HG02763 (cell line): ENCODE measurements around the gene CACNA2D3.

Experiments
- ATAC-seq: cut with Tn5 transposase; IDR thresholded peaks from one replicate; pipeline ENCODE4 v1.9.1; 2021; ENCODE audit warnings: mild to moderate bottlenecking, moderate library complexity; ENCODE audit not compliant: unreplicated experiment

Gene CACNA2D3

DNA sequence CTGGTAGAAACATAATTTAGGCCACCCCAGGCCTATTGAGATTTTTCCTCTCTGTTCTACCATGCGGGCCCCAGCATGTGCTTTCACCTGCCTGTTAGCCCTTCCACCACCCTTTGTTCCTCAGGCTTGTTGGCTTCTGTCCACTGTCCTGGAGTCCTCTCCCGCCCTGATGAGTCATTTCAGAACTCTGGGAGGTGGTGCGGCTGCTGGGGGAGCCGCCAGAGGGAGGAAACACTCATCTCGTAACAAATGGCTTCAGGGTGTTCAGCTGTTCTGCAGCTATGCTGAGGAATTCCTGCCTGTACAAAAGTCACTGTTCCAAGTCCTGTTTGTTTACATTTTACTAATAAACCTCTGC lies 769.2 kb downstream of the CACNA2D3 start:
- ATAC-seq, result no peak

DNA sequence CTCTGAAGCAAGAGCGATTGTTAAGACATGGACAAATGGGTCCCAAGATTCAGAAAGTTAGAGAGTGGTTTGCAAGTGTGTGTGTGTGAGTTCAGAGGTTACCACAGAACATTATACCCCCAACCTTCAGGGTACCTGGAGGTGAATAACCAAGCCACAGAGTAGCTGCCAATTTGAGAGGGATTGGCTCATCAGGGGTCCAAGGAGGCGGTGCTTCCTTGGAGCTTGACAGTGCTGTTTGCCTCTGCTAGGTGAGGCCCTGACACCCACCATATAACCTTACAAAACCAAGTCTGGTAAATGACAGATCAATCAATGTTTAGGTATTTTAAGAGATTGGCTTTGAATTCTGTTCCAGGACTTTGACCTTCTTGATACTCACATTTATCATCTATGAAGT lies 769.8 kb downstream of the CACNA2D3 start:
- no peak for ATAC-seq

DNA sequence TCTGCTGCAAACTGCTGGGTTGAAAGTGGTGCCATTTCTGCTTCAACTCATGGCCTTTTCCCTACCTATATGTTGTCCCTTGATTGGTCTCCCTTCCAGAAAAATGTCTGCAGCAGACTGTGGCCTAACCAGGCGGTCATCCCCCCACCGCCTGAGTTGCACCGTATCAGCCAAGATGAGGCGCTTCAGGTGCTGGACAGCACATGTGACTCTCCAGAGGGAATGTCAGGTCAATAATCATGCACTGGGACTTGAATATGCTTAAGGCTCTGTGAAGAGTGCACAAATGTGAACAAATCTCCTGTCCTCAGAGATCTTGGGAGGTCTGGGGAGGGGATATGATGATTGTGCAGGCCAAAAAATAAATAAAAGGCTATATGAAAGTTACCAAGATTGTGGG lies 773.3 kb downstream of the CACNA2D3 start:
- no peak for ATAC-seq

DNA sequence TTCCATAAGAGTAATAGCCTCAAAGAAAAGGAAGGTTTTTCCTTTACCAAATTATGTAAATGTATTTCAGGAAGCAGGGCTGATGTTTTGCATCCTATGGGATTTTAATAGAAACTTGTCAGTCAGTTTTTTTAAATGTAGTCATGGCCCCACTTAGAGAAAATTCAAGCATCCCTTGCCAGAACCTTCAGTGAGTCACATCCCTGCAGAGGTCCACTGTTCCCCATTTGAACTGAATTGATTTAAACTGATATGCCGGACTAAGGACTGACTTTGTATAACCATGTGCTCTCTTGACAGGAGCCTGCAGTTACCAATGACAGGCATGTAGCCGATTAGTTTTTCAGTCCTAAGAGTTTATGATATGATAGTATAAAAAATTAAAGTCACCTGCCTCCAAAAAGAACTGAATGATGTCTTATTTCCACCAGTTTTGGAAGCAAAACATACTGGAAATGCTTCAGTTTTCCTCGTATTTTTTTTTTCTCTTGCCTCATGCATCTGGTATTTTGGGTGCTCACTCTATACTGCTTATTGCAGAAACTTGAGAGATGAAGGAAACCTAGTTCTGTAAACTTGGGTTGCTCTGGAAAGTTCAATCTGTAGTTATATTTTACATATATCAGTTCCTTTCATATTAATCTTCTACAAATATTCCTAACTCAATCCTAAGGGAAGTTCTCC lies 774.8 kb downstream of the CACNA2D3 start:
- no peak for ATAC-seq

DNA sequence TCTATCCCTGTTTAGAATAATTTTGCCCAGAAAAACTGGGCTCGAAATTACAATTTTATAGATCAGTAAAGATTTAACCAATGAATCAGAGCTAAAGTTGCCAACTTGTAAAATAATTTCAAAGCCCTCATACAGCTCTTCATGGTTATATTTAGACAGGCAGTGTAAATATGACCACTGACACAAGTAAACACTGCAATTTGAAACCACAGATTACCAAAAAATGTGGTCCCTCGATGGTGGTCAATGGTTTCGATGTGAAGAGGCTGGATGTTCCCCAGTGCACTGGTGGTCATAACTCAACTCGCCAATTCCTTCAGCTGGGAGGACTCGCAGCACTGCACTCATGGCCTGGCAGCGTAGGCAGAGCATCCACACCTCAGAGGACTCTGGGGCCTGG lies 776.9 kb downstream of the CACNA2D3 start:
- no peak for ATAC-seq

DNA sequence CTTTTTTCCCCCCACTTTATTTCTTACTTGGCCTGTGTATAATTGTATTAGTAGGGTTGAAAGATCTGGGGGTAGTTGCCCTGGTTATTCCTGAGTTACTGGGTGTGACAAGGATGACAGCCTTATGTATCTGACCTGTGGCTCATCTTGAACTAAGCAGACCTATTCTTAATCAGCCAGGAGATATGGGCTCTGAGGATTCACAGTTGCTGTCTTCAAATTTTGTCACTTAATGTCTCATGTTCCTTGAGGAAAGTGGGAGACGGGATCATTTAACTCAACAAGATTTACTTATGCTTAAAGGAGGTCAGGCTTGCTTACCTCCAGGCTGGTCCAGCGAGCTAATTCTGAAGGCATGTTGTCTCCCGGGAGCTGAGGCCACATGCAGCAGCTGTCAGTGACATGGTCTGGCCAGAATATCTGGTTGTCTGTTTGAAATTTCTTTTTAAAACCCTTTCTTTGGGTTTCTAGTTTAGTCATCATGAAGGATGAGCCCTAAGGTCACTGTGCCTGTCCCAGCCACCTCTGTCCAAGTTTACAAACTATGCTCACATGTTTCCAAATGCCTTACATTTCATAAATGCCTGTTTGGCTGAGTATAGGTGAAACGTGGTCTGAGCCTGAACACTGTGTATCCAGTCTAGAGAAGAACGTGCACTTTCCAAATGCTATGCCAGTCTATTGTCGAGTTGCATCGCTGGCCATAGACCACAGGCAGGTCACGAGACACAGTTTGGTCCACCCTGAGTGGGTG lies 778.7 kb downstream of the CACNA2D3 start:
- no peak for ATAC-seq

DNA sequence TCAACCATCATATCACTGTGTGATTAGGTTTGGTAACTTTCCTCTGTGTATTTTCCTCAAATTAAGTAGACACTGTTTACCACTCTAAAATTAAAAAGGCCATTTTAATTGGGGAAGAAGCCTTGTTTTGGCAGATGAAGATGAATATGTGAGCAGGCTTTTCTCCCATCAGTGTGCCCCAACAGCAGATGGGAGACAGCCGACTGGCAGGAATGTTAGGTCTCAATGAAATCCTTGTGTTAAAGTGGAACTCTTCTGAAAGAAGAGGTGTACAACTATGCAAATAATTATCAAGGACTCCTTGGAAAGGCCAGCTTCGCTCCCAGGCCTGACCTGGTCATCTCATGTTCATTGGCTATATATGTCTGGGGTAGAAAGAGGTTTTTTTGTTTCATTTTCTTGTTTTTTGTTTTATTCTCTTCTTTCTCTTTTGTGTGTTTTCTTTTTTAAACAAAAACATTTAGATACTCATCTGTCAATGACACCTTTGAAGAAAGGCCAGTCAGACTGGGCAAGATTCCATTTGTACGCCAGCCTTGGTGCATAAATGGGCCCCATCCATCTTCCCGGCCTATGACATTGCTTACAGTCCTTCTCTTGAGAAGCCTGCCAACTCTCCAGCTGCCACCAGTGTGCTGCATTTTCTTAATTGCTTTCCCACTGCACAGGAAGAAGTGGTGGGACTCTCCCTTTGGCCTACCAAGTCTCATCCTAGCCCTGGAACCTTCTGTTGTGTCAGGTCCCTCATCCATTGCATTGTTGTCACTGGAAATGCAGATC lies 779.7 kb downstream of the CACNA2D3 start:
- no peak for ATAC-seq

DNA sequence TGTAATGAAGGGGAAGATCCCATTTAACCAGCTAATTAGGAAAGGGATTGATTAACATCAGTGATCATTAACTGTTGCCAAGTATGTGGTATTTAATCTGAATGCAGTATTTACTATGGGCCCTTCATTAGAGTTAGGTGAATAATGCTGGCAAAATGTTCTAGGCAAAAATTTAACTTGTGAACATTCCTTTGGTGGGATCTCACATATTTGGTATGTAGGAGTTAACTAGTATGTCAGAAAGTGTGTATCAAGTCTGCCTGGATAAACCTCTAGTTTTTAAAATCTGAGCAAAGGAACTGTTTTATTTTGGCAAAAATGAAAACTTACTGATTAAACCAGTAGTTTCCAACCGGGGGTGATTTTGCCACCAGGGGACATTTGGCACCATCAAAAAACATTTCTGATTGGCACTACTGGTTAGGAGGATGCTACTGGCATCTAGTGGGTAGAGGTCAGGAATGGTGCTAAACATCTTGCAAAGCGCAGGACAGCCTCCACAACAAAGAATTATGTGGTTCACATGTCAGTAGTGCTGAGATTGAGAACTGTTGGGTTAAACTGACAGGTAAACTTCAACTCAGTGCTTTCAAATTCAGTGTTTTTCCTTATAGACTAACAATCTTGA lies 783.0 kb downstream of the CACNA2D3 start:
- ATAC-seq, result no peak

DNA sequence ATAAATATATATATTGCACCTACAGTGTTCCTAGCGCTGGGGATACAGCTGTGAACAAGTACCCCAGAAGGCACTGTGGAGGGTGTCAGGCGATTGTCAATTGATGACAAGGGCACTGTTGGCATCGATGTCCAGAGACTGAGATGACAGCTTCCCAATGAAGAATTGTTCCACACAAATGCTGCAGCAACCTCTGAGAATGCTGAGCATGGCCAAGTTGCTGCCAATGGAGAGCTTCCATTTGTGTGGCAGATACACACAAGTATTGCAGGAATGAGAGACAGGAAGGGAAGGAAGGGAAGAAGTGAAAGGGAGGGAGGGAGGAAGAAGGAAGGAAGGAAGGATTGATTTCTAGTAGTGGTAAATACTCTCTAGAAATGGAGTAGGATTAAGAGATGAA lies 783.6 kb downstream of the CACNA2D3 start:
- no peak for ATAC-seq

DNA sequence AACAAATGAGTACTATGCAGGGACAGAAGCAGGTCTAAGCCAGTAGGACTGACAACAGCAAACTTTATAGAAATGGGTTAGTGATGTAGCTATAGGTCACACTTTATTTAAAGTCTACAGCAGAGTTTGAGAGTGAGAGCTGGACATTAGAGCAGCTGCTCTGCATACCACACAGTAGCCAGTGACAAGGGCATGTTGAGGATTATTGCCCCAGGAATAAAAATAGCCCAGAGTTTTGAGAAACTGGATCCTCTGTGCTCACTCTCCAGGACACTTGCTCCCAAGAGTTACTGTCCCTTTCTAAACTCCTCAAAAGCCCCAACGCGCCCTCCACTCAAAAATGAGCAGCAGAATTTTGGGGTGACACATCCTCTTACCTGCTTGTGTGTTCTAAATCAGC lies 784.4 kb downstream of the CACNA2D3 start:
- ATAC-seq, result no peak

DNA sequence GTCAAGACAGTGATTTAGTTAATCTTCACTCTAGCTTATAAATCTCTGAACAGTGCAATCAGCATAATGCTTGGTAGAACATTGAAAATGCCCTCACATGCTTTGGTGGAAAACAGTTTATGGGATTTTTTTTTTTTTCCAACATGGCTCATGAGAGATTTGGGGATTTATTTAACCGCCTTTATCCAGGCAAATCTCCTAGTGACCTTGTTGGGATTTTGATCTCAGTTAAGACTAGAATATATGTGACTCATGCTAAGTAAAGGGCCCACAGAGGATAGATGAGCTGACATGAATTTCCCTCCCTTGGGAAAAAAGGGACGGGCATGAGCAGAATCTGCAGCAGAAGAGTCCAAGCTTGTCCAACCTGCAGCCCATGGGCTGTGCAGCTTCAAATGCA lies 786.8 kb downstream of the CACNA2D3 start:
- no peak for ATAC-seq

DNA sequence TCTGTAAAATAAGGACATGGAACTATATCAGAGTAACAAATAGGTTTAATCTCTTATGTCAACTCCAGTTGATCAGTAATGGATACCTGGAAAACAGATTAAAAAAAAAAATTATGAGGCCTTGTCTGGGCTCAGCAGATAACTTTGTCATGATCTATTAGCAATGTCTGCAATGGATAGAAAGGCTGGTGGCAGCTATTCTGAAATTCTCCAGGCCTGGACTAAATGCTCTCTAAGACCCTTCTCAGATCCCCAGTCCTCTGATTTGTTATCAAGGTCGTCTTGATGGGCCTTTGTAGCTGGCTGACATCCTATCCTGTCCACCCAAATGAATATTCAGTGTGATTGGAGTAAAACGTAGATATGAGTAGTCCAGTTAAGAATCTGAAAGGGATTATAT lies 791.8 kb downstream of the CACNA2D3 start:
- no peak for ATAC-seq

DNA sequence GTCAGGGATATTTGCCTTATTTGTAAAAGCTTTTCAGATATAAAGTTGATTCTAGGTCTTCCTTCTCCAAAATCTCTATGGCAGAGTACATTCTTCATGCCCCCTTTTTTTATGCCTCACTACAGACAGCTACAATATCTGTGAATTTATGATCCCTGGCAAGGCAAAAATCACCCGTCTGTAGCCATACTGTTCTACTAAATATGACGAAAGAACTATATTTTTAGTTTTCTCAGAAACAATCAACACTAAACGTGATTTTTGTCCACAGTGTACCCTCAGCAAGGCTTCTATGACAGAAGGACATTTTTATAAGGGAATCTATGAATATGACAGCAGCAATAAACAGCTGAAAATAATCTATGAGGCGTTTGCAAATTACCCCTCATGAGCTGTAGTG lies 792.8 kb downstream of the CACNA2D3 start:
- no peak for ATAC-seq

DNA sequence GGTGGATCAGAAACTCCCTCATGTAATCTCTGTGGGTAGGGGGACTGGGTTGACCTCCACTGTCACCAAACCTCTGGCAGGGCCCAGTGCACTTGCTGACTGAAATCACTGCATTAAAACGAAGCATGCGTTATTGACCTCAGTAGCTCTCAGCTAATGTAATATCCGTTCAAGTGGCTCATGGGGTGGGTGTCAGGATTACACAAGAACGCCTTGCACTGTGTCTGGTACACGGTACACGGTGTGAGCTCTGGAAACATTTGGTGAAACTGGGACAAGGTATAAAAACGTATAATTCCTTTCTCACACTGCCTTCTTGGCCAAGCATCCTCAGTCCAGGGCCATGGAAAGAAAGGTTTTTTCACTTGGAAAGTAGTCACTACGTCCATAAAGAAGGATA lies 793.6 kb downstream of the CACNA2D3 start:
- ATAC-seq, result no peak

DNA sequence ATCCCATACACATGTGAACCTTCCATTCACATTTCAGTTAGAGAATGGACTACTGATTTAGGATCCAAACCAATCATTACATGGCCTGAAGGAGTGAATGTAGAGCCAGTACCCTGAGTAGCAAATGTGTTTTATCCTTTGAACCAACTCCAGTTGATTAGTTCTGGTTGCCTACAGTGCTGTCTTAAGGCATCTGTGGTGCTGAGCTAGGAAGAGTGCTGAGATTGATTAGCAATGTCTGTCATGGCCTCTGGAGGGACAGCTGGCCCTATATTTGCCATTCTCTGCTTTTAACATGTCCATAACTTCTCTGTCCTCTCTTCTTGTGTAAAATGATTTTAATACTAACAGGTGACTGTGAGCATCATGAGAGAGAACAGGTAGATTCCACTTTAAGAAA lies 794.4 kb downstream of the CACNA2D3 start:
- no peak for ATAC-seq

DNA sequence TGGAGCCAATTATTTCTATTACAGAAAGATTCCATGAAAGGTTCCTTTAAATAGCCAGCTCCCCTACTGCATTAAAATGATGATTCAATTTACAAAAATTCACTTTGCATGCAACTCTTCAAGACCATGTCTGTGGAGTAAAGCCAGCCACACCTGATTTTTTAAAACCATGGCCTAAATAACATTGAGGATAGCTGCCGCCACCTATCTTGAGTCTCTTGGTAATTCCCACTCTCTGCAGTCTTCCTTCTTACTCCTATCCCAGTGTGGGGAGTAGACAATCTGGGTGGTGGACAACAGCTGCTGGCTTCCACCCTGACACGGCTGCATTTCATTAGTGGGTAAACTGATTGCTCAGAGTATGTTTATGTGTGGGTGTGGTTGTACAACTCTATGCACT lies 794.8 kb downstream of the CACNA2D3 start:
- no peak for ATAC-seq

DNA sequence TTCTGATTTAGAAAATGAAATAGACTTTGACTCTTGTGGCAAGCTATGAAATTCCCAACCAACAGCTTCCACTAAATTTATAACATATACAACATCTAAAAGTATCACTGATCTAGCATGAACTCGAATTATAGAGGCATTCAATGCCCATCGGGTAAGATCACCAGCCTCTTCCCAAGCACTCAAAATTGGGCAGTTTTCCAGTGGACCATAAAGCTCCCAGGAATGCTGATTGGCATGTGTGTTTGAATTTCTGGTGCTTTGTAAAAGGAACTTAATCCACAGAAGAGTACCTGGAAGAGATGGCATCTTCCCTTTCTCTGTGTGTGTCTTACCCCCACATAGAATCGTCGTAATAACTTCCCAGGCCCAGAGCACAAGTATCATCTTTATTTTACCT lies 795.5 kb downstream of the CACNA2D3 start:
- ATAC-seq, result no peak

DNA sequence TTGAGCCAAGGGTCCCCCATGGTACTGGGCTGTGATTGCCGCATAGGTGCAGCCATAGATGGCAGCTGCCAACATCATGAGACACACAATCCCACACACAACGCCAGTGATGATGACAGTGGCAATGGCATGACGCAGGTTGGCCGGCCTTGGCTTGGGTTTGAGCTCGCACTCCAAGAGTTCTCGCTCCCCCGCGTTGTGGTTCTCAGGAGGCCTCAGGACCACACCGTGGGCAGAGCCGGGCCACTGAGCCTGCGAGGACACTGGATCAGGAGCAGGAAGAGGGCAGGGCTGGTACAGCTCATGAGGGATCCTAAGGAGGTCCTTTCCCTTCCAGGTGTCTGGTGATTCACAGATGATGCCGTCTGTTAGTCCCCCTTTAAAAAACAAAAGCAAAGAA lies 796.2 kb downstream of the CACNA2D3 start:
- ATAC-seq, result no peak

DNA sequence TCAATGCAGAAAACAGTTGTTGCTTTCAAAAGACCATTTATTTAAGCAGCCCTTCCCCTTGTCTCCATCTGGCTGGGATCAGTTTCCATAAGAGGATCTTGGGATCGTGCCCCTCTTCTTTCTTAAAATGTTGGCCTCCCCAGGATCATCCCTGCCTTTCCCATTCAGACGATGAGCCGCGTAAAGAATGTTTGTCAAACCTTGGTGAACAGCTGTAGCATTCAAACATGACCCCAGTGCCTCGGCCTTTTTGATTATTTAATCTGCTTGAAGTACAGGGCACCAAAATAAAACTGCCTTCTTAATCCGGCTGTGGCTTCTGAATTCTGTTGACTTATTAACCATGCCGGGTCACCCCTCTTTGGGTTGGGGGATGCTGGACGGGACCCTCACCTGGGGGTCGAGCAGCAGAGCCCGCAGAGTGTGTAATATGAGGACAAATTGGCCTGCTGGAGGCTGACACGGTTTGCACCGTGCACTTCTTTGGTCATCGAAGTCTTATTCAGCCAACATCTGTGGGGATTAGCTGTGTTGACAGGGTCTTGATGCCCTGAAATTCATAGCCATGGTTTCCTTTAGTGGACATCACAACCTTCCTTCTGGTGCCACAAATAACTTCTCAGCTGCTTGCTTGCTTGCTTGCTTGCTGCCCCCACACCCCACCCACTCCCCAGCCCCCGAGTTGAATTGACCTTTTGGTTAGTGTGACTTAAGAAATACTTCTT lies 805.9 kb downstream of the CACNA2D3 start, which contains the start of gene LRTM1:
Gene LRTM1 (minus strand): TSS at position 14 of the 725 bp plus-strand sequence. CDS start 148 bp downstream, outside the sequence.
- ATAC-seq, result no peak

DNA sequence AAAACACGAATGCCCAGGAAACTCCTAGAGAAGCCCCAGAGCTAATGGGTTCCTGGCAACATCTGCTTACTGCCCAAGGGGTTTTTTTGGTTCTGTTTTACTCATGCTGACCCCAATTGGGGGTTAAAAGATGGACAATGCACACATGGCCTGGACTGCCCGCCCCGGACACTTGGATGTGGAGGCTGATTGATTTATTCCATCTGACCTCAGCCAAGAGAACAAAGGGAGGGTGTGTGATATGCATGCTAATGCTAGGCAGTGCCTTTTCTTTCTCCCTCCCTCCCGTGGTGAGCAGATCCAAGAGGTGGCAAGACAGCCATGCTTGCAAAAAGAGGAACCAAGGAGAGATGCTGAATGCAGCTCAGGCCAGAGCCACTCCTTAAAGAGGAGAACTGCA lies 808.8 kb downstream of the CACNA2D3 start:
- ATAC-seq, result no peak

DNA sequence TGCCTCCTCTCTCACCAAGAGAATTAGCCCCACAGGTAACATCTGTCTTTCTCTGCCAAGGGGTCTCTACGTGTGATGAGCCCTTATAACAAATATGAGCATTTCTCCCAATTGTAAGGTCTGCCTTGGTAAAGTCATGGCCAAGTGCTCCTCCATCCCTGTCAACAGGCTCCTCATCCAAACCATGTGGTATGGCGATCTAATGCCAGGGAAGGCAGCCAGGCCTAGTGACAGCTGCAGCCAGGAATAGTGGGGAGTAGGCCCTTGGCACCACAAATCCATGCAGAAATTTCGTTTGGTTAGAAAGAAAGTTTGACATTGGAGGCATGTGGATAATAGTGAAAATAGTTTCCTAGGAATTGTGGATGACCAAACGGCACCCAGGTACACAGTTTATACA lies 810.3 kb downstream of the CACNA2D3 start:
- ATAC-seq, result no peak
